22Rv1 (cell line): ENCODE data around the gene VPREB3.

Experiments used
- H3K27ac ChIP-seq: fragments of 450-650 bp; 2 replicates; pipeline ENCODE4 v1.5.1; 2017
- ZFX ChIP-seq: fragments of 450-650 bp; IDR thresholded peaks from 2 replicates; pipeline ENCODE4 v1.6.1; 2017; ENCODE audit warnings: antibody characterized with exemption, borderline replicate concordance
- TF ChIP-seq, protein P1 (sequence below): fragments of 450-650 bp; IDR thresholded peaks from 2 replicates; pipeline ENCODE4 v1.5.1; 2017; ENCODE audit warnings: mild to moderate bottlenecking

VPREB3 gene

GRCh38 chr22:23752090-23752691, 2.0 kb downstream of the VPREB3 start:
- TF ChIP-seq, protein P1, sequence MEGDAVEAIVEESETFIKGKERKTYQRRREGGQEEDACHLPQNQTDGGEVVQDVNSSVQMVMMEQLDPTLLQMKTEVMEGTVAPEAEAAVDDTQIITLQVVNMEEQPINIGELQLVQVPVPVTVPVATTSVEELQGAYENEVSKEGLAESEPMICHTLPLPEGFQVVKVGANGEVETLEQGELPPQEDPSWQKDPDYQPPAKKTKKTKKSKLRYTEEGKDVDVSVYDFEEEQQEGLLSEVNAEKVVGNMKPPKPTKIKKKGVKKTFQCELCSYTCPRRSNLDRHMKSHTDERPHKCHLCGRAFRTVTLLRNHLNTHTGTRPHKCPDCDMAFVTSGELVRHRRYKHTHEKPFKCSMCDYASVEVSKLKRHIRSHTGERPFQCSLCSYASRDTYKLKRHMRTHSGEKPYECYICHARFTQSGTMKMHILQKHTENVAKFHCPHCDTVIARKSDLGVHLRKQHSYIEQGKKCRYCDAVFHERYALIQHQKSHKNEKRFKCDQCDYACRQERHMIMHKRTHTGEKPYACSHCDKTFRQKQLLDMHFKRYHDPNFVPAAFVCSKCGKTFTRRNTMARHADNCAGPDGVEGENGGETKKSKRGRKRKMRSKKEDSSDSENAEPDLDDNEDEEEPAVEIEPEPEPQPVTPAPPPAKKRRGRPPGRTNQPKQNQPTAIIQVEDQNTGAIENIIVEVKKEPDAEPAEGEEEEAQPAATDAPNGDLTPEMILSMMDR: no peak
- no peak for TF ChIP-seq ZFX
- H3K27ac ChIP-seq: peak overlapping the region; percentile 97

DNA sequence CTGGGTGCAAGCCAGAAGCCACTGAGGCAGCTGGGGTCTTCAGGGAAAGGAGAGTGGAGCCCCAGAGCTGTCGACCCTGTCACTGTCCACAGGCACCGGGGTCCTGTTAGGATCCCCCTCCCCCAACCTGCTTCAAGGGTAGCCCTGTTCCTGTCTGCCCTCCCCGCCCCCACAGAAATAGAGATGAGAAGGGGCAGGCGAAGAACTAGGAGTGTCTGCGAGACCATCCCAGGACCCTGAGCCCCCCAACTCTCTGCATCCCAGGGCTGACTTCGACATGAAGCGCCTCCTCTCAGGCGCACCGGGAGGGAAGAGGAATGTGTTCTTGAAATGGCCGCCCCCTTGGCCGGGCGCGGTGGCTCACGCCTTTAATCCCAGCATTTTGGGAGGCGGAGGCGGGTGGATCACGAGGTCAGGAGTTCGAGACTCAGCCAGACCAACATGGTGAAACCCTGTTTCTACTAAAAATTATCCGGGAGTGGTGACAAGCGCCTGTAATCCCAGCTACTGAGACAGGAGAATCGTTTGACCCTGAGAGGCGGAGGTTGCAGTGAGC, 2.7 kb downstream of the VPREB3 start:
- peak overlapping the region; percentile 97 for H3K27ac ChIP-seq
- no peak for TF ChIP-seq ZFX
- TF ChIP-seq, protein P1: no peak

DNA sequence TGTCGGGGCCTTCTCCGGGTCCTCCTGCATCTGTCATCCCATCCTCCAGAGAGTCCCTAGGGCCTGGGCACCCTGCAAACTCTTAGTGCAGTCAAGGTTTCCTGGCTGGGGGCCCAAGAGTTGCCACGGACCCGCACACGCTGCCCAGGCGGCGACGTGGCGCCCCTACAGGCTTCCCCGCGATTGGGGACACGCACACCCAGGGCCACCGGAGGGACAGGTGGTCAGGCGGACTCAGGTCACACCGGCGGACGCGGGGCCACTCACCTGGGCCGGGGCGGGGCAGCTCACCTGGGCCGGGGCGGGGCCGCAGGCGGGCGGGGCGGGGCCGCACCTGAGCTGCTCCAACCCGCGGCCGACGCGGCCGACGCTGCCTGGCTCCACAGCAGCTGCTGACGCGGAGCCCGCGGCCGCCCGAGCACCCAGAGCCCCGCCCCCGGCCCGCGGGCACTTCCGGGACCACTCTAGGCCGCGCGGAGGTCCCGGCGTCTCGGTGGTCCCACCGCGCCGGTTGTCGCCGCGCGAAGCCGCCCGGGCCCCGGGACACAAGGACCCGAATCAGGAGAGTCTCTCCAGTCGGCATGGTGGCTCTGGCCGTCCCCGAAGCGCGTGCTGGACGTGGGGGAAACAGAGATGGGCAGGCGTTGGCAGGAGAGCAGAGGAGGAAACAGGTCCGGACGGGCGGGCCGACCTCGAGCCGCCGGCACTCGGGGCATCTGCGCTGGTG, 3.3 kb downstream of the VPREB3 start, which contains the start of gene ZNF70:
Gene ZNF70 (minus strand): TSS at position 399 of the 727 bp plus-strand sequence. CDS start 5,972 bp downstream, outside the sequence.
- no peak for TF ChIP-seq ZFX
- TF ChIP-seq, protein P1: peak; percentile 13; the same call in 1 of the 2 replicates
- peak within 1 kb of the TSS; percentile 97 for H3K27ac ChIP-seq

DNA sequence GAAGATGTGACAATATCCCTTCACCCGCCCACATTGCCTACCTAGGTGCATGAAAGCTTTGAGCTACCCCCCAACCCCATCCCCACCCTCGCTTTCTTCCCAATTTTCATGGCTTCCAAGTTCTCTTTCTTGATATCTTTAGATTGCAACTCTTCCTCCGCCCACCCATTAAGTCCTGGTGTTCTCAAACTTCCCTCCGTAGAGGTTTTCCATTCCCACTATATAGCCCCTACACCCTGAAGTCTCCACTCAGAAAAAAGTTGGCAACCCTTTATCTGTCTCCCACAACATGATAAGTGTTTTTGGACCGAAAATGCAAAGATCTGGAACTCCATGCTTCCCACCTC, 3.9 kb downstream of the VPREB3 start:
- TF ChIP-seq ZFX: no peak
- TF ChIP-seq, protein P1: no peak
- peak overlapping the region; percentile 97 for H3K27ac ChIP-seq

DNA sequence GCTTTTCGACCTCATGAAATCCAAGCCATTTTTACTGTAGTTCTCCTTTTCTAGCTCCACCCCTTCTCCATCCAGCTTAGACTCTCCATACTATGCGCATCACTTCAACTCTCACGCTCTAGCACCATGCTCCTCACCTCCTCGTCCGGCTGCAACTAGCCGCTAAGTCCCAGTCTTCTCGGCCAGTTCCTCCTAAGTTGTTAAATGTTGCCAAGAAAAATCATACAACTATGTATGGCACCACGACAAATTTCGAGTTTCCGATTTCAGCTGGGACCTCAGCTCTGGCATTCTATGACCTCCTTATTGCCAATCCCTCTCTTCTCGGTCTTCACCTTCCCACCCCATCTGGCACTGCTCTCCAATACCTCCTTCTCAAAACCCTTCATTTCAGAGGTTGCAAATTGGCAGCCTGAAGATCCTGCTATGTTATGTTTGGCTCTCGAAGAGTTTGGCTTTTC, 4.4 kb downstream of the VPREB3 start:
- TF ChIP-seq ZFX: no peak
- TF ChIP-seq, protein P1: no peak
- H3K27ac ChIP-seq: peak overlapping the region; percentile 97

DNA sequence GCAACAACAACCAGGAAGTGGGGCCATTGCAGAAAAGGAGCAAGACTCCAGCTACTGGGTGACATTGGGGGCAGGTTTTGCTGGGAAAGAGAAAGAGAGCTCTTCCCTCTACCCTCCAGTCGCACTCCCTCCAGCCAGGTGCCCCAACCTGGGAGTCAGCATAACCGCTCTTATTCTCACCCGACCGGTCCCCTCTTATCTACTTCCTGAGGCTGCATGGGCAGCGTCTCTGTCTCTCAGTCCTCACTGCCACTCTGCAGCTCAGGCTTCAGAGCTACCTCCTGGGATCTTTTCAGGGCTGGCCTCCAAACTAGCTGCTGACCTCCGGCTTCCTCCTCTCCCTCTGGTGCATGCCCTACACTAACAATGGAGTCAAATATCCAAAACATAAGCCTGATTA, 8.4 kb downstream of the VPREB3 start:
- TF ChIP-seq, protein P1: no peak
- no peak for TF ChIP-seq ZFX
- no peak overlapping the region for H3K27ac ChIP-seq

- H3K27ac ChIP-seq: no peak overlapping the region
- no peak for TF ChIP-seq ZFX
- TF ChIP-seq, protein P1: no peak
These were observed 9.7 kb downstream of the VPREB3 start for GRCh38 chr22:23744485-23744884.
